K562 (cell line): Measurements from ENCODE around the gene GPR26.

Source experiments
- BRCA1 ChIP-seq, 2 experiments: fragments of 450-650 bp in 1 of 2; sonication (generic) in 1 of 2; formaldehyde crosslinking in 1 of 2; IDR thresholded peaks; 2 replicates each; pipeline versions ENCODE4 v1.5.0 to v1.6.1; 2017 to 2020; ENCODE audit warnings: mild to moderate bottlenecking in 1 of 2, missing genetic modification reagents in 1 of 2
- CTCF ChIP-seq, 3 experiments: IDR thresholded peaks in 2 of 3; conservative IDR thresholded peaks in 1 of 3; 2 replicates each; pipeline ENCODE4 v1.5.1; 2011 to 2012; ENCODE audit warnings: low read length in 3 of 3, mild to moderate bottlenecking in 3 of 3, control low read depth in 2 of 3, improper control_type of control experiment in 1 of 3, inconsistent platforms in 1 of 3, low read depth in 1 of 3, mixed read lengths in 1 of 3, moderate library complexity in 1 of 3; ENCODE audit not compliant: insufficient read depth in 2 of 3
- FOSL1 ChIP-seq: fragments of 200-800 bp; sonication (Bioruptor generic); conservative IDR thresholded peaks from 2 replicates; pipeline ENCODE4 v1.6.1; 2016; ENCODE audit warnings: missing genetic modification characterization, missing compliant biosample characterization
- MAFK ChIP-seq: IDR thresholded peaks from 2 replicates; pipeline ENCODE4 v1.6.1; 2011; ENCODE audit warnings: low read length, improper control_type of control experiment
- PHF21A ChIP-seq: fragments of 450-650 bp; IDR thresholded peaks from 2 replicates; pipeline ENCODE4 v1.6.1; 2017; ENCODE audit warnings: low read depth, borderline replicate concordance
- ZNF780A ChIP-seq: fragments of 250-450 bp; sonication (Bioruptor Pico); IDR thresholded peaks from 2 replicates; pipeline ENCODE4 v1.5.0; 2021; ENCODE audit warnings: mild to moderate bottlenecking
- TF ChIP-seq, protein P1 (sequence below): sonication (generic); formaldehyde crosslinking; IDR thresholded peaks from 2 replicates; pipeline ENCODE4 v1.9.0; 2022; ENCODE audit warnings: mild to moderate bottlenecking, missing genetic modification reagents

DNA sequence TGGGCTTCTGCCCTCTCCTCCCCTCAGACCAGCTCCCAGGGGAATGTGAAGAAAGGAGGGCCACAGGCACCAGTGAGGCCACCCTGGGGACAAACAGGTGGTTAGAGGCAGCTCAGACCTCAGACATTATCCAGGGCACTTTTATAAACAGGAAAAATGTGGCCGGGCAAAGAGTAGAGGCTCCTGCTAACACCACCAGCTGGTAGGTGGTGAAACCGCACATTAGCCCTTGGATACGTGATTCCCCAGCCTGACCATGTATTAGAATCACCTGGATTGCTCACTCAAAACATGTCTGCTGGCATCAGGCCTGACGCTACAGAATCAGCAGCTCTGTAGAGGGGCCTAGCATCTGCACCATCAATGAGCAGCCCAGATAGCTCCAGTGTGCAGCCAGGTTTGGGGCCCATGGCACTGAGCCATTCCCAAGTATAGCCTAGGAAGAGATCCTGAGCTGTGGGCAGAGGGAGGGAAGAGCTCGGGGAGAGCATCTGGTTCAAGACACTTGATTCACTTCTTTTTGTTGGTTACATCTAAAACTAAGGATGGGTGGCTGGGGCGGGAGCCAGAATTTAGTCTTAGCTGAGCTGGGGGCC lies 37.1 kb downstream of the GPR26 start:
- TF ChIP-seq BRCA1 (IDR thresholded peaks at IDR 0.05): no peak
- no peak for TF ChIP-seq BRCA1 (CRISPR knock-in tag; IDR thresholded peaks at IDR 0.05)
- TF ChIP-seq, protein P1, sequence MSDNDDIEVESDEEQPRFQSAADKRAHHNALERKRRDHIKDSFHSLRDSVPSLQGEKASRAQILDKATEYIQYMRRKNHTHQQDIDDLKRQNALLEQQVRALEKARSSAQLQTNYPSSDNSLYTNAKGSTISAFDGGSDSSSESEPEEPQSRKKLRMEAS (CRISPR knock-in tag): no peak
- TF ChIP-seq ZNF780A (CRISPR knock-in tag): no peak
- no peak for TF ChIP-seq CTCF (IDR thresholded peaks at IDR 0.05 in 2 of 3, conservative IDR thresholded peaks at IDR 0.05 in 1 of 3; ENCODE audit: insufficient read depth in 2 of 3, low read depth in 1 of 3, low read length in 3 of 3)
- TF ChIP-seq MAFK: no peak
- TF ChIP-seq FOSL1 (tag): no peak
- TF ChIP-seq PHF21A: no peak
